A673 (cell line): ENCODE results near the gene THRB. TPM values are rescaled to one million over a fixed set of nuclear protein-coding genes. Genes with fewer than 3 reads are reported as not detected.

Experiments
- BruUV-seq: library from RNA; stranded (reverse); fragments of 400-500 nt; replicated peaks from 2 replicates; lab custom pipeline; 2021; lab: Mats Ljungman, UMichigan
- CTCF ChIA-PET: fragments of 300-600 bp; sonication (Branson Sonifier 250); formaldehyde crosslinking; loops from one replicate; lab custom pipeline; 2022; ENCODE audit warnings: antibody characterized with exemption; lab: Charles Lee
- POLR2A ChIA-PET: fragments of 300-600 bp; sonication (Branson Sonifier 250); formaldehyde crosslinking; loops from one replicate; lab custom pipeline; 2022; ENCODE audit warnings: antibody characterized with exemption; ENCODE audit not compliant: low non-redundant PET; lab: Charles Lee
- DNase-seq: peaks from one replicate; pipeline ENCODE4 v3.0.0-alpha.2; 2015; ENCODE audit warnings: low spot score
- H3K27ac ChIP-seq: fragments of 200-600 bp; sonication (generic); 2 replicates; pipeline ENCODE4 v1.5.1; 2016; ENCODE audit warnings: mixed run types, low read depth, mild to moderate bottlenecking, mixed read lengths, antibody characterized with exemption, low read length; ENCODE audit not compliant: poor library complexity, severe bottlenecking
- H3K27me3 ChIP-seq: fragments of 200-600 bp; sonication (generic); replicated peaks from 2 replicates; pipeline ENCODE4 v1.6.1; 2017; ENCODE audit warnings: mixed run types, low read depth, mild to moderate bottlenecking, mixed read lengths, antibody characterized with exemption, low read length; ENCODE audit not compliant: insufficient read depth, poor library complexity
- H3K36me3 ChIP-seq: fragments of 200-600 bp; sonication (generic); 2 replicates; pipeline ENCODE4 v1.6.1; 2016; ENCODE audit warnings: mixed run types, mild to moderate bottlenecking, mixed read lengths, antibody characterized with exemption, low read length; ENCODE audit not compliant: insufficient read depth, poor library complexity, severe bottlenecking
- H3K4me1 ChIP-seq: fragments of 200-600 bp; sonication (generic); 2 replicates; pipeline ENCODE4 v1.6.1; 2017; ENCODE audit warnings: mixed run types, mild to moderate bottlenecking, mixed read lengths, antibody characterized with exemption, low read length; ENCODE audit not compliant: insufficient read depth, poor library complexity, severe bottlenecking
- H3K4me3 ChIP-seq: fragments of 200-600 bp; sonication (generic); 2 replicates; pipeline ENCODE4 v1.5.1; 2016; ENCODE audit warnings: low read depth, mixed run types, mild to moderate bottlenecking, mixed read lengths, low read length; ENCODE audit not compliant: poor library complexity, severe bottlenecking
- H3K9me3 ChIP-seq: fragments of 200-600 bp; sonication (generic); 2 replicates; pipeline ENCODE4 v1.6.1; 2016; ENCODE audit warnings: mixed run types, low read depth, mild to moderate bottlenecking, mixed read lengths, antibody characterized with exemption, low read length; ENCODE audit not compliant: poor library complexity, severe bottlenecking
- CTCF ChIP-seq: fragments of 300-800, 200-600 bp; sonication (generic); conservative IDR thresholded peaks from 2 replicates; pipeline ENCODE4 v1.5.1; 2017; ENCODE audit warnings: low read depth, mild to moderate bottlenecking, antibody characterized with exemption, low read length, moderate library complexity, mixed read lengths
- EZH2 ChIP-seq: fragments of 200-600 bp; sonication (generic); IDR thresholded peaks from 2 replicates; pipeline ENCODE4 v1.6.1; 2017; ENCODE audit warnings: borderline replicate concordance, low read depth, mild to moderate bottlenecking, mixed read lengths, antibody characterized with exemption, low read length; ENCODE audit not compliant: poor library complexity, severe bottlenecking
- intact Hi-C: fragments of 100-400 bp; cut with micrococcal nuclease; formaldehyde crosslinking; loops from one replicate; pipeline ENCODE4 v1.10.0; 2022; ENCODE audit not compliant: unreplicated experiment
- total RNA-seq: library from RNA; stranded (reverse); gene quantifications from 2 replicates; pipeline ENCODE4 v1.2.3, GENCODE V29; 2021

The THRB gene
- total RNA-seq, 1 experiment from 2014 or later, result 0.11 TPM

DNA sequence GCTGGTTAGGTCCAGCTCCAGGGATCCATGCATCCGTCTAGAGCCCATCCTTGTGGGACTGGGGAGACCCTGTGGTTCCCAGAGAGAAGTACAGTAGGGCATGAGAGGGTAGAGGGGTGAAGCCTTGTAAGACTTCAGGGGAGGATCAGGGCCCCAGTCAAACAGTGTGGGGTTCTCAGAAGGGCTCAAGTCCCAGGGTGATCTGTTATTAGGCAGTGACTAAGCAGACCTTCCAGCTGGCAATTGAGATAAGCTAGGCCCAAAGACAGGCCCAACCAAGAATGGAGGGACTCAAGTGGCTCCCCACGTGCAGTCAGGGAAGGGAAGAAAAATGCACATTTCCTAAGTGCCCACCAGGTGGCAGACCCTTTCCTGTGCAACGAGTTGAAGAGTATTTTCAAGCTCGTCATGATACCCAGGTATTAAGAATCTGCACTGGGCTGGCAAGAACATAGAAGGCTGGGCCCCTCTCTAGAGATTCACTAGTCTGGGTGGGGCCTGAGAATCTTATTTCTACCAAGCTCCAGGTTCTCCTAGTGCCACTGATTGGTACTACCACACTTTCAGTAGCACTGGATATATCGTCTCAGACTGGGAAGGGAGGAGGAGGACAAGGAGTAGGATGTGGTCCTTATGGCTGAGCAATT lies 308.8 kb downstream of the THRB start:
- Histone ChIP-seq H3K27ac (no peak overlapping the region), H3K27me3 (no peaks in the 10 kb centered on the region), H3K4me1 (no peaks in the 10 kb centered on the region), H3K4me3 (no peak overlapping the region), H3K36me3 (no peaks in the 10 kb centered on the region), H3K9me3 (no peaks in the 10 kb centered on the region)
- ChIA-PET POLR2A (no interaction called here), CTCF (interaction anchor here (0.6 to 1.1 kb wide), 4 partner anchors 33 to 311 kb away, joined by 3 to 4 read pairs (median 4); no protein-coding TSS in a partner anchor)
- peak; percentile 73 for TF ChIP-seq CTCF
- no peak for TF ChIP-seq EZH2
- intact Hi-C loops, result loop anchor here (2.0 kb wide), 2 partner anchors 187 to 497 kb away; no protein-coding TSS in a partner anchor
- no TSS peak for BruUV-seq
- peak; percentile 80 for DNase-seq

DNA sequence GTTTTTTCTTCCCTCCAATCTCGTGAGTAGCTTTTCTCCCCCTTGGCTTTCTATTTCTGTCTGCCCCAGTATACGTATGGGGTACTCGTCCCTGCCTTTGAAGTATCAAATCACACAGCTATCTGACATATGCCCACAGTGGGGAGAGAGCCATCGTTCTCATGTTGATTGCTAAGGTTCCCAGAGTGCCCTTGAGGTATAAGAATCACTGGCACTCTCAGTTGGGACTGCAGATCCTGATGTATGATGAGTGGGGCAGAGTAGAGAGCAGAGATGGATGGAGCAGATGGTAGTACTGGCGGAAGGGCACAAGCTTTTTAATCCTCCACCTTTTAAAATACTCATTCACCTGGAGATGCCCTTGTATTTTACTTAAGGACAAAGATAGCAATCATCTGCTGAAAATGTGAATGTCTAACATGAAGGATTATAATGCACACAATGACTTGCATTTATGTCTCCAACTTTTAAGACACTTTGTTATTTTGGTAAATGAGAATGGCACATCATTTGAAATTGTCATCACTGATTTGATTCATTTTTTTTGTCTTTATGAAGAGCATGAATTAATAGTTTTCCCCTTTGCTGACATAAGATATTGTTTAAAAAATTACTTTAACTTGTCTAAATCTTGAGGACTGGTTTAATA lies 310.0 kb downstream of the THRB start:
- no peaks in the 10 kb centered on the region for H3K9me3 ChIP-seq
- POLR2A ChIA-PET, result no interaction called here

GRCh38 chr3:24182756-24183155 lies 311.9 kb downstream of the THRB start:
- no peaks in the 10 kb centered on the region for H3K27me3 ChIP-seq
- BruUV-seq, result no TSS peak
- TF ChIP-seq EZH2 (no peak), CTCF (no peak)
- H3K27ac ChIP-seq, result no peak overlapping the region
- no peaks in the 10 kb centered on the region for H3K4me1 ChIP-seq
- no peaks in the 10 kb centered on the region for H3K36me3 ChIP-seq
- intact Hi-C loops, result no loop called here
- H3K4me3 ChIP-seq, result no peak overlapping the region
- POLR2A ChIA-PET, result no interaction called here
- CTCF ChIA-PET, result no interaction called here
- no peaks in the 10 kb centered on the region for H3K9me3 ChIP-seq
- no peak for DNase-seq

More for the DNA sequence above, 310.0 kb downstream of the THRB start:
- Histone ChIP-seq H3K4me3 (no peak overlapping the region), H3K27ac (no peak overlapping the region), H3K27me3 (no peaks in the 10 kb centered on the region), H3K36me3 (no peaks in the 10 kb centered on the region), H3K4me1 (no peaks in the 10 kb centered on the region)
- intact Hi-C loops, result no loop called here
- TF ChIP-seq EZH2, result no peak
- no peak for TF ChIP-seq CTCF
- BruUV-seq, result no TSS peak
- no peak for DNase-seq
- CTCF ChIA-PET, result no interaction called here
